MM.1S (cell line): ENCODE data around the gene TBX18.

Source experiments
- DNase-seq: peaks from one replicate; pipeline ENCODE4 v3.0.0-alpha.2; 2015
- H2AFZ ChIP-seq: fragments of 300-600 bp; sonication (generic); 2 replicates; pipeline ENCODE4 v1.6.0; 2016; ENCODE audit warnings: antibody characterized with exemption, low read length
- H3F3A ChIP-seq: fragments of 300-600 bp; sonication (generic); 2 replicates; pipeline ENCODE4 v1.6.1; 2016; ENCODE audit warnings: mild to moderate bottlenecking, antibody characterized with exemption, low read length, moderate library complexity, mixed read lengths; ENCODE audit not compliant: insufficient read depth
- H3K27ac ChIP-seq: fragments of 300-600 bp; sonication (generic); 2 replicates; pipeline ENCODE4 v1.5.1; 2016; ENCODE audit warnings: mild to moderate bottlenecking, low read length
- H3K27me3 ChIP-seq: fragments of 300-600 bp; sonication (generic); replicated peaks from 2 replicates; pipeline ENCODE4 v1.6.0; 2016; ENCODE audit warnings: low read length; ENCODE audit not compliant: insufficient read depth
- H3K36me3 ChIP-seq: fragments of 300-600 bp; sonication (generic); replicated peaks from 2 replicates; pipeline ENCODE4 v1.6.1; 2016; ENCODE audit warnings: mild to moderate bottlenecking, low read length, mixed read lengths; ENCODE audit not compliant: insufficient read depth
- H3K4me1 ChIP-seq: fragments of 300-600 bp; sonication (generic); 2 replicates; pipeline ENCODE4 v1.6.1; 2016; ENCODE audit warnings: low read length, mixed read lengths
- H3K4me2 ChIP-seq: fragments of 300-600 bp; sonication (generic); 2 replicates; pipeline ENCODE4 v1.6.0; 2016; ENCODE audit warnings: low read depth, low read length
- H3K4me3 ChIP-seq: fragments of 300-600 bp; sonication (generic); 2 replicates; pipeline ENCODE4 v1.5.1; 2016; ENCODE audit warnings: low read length, mixed read lengths
- H3K79me2 ChIP-seq: fragments of 300-600 bp; sonication (generic); 2 replicates; pipeline ENCODE4 v1.6.1; 2016; ENCODE audit warnings: mixed run types, low read length, mixed read lengths
- H3K9ac ChIP-seq: fragments of 300-600 bp; sonication (generic); 2 replicates; pipeline ENCODE4 v1.6.1; 2016; ENCODE audit warnings: low read length, mixed read lengths
- H3K9me2 ChIP-seq: fragments of 300-600 bp; sonication (generic); replicated peaks from 2 replicates; pipeline ENCODE4 v1.6.1; 2016; ENCODE audit warnings: mild to moderate bottlenecking, low read length, mixed read lengths; ENCODE audit not compliant: insufficient read depth
- H3K9me3 ChIP-seq: fragments of 300-600 bp; sonication (generic); replicated peaks from 2 replicates; pipeline ENCODE4 v1.6.1; 2016; ENCODE audit warnings: mild to moderate bottlenecking, low read length, mixed read lengths; ENCODE audit not compliant: insufficient read depth
- H4K20me1 ChIP-seq: fragments of 300-600 bp; sonication (generic); 2 replicates; pipeline ENCODE4 v1.6.1; 2016; ENCODE audit warnings: mild to moderate bottlenecking, low read length, moderate library complexity, mixed read lengths; ENCODE audit not compliant: insufficient read depth
- EZH2 ChIP-seq: fragments of 300-600 bp; sonication (generic); optimal IDR thresholded peaks from 2 replicates; pipeline ENCODE3; 2017; ENCODE audit warnings: low read depth, mild to moderate bottlenecking, antibody characterized with exemption, low read length, mixed read lengths
- EZH2phosphoT487 ChIP-seq: fragments of 300-600 bp; sonication (generic); IDR thresholded peaks from 2 replicates; pipeline ENCODE4 v1.6.1; 2018; ENCODE audit warnings: antibody characterized with exemption, low read length
- TF ChIP-seq, protein P1 (sequence below): fragments of 300-600 bp; sonication (generic); IDR thresholded peaks from 2 replicates; pipeline ENCODE4 v1.5.1; 2016; ENCODE audit warnings: antibody characterized with exemption, low read length, mixed read lengths

The TBX18 gene

DNA sequence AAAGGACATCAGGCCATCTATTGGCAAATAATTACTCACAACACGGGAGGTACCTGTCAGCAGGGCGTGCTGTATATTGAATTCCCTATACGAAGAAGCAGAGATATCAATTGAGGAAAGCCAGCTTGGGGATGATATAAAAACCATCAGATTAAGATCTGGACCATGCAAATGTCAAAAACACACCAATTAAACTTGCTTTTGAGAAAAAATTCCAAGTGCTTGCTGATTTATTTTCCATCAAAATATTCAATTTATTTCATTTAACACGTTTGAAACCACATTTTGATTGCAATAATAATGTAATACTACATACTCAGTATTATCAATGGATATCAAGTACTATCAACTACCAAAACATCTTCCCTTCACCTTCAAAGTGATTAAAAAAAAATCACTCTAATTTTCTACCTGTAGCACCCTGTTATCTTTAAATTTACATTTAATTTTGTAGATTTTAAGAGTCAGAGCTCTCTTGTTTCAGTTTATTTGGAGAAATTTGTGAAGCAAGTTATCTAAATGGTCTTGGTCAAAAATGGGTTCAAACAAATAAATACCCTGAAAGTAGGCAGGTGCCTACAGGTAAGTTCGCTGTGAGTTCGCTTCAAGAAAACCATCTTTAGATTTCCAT lies 6.8 kb upstream of the TBX18 start:
- H3F3A ChIP-seq: no peaks in the 10 kb centered on the region
- no peaks in the 10 kb centered on the region for H4K20me1 ChIP-seq
- no peak overlapping the region for H3K4me2 ChIP-seq
- no peak for DNase-seq
- no peaks in the 10 kb centered on the region for H3K36me3 ChIP-seq
- no peak for TF ChIP-seq EZH2phosphoT487
- TF ChIP-seq, protein P1, sequence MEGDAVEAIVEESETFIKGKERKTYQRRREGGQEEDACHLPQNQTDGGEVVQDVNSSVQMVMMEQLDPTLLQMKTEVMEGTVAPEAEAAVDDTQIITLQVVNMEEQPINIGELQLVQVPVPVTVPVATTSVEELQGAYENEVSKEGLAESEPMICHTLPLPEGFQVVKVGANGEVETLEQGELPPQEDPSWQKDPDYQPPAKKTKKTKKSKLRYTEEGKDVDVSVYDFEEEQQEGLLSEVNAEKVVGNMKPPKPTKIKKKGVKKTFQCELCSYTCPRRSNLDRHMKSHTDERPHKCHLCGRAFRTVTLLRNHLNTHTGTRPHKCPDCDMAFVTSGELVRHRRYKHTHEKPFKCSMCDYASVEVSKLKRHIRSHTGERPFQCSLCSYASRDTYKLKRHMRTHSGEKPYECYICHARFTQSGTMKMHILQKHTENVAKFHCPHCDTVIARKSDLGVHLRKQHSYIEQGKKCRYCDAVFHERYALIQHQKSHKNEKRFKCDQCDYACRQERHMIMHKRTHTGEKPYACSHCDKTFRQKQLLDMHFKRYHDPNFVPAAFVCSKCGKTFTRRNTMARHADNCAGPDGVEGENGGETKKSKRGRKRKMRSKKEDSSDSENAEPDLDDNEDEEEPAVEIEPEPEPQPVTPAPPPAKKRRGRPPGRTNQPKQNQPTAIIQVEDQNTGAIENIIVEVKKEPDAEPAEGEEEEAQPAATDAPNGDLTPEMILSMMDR: no peak
- TF ChIP-seq EZH2: no peak
- H3K4me3 ChIP-seq: no peak overlapping the region
- H3K27ac ChIP-seq: no peak overlapping the region
- no peaks in the 10 kb centered on the region for H3K79me2 ChIP-seq
- no peaks in the 10 kb centered on the region for H3K4me1 ChIP-seq
- H3K27me3 ChIP-seq: no peaks in the 10 kb centered on the region
- H3K9me2 ChIP-seq: no peaks in the 10 kb centered on the region
- H3K9ac ChIP-seq: no peak overlapping the region
- H3K9me3 ChIP-seq: no peaks in the 10 kb centered on the region
- H2AFZ ChIP-seq: no peak overlapping the region

DNA sequence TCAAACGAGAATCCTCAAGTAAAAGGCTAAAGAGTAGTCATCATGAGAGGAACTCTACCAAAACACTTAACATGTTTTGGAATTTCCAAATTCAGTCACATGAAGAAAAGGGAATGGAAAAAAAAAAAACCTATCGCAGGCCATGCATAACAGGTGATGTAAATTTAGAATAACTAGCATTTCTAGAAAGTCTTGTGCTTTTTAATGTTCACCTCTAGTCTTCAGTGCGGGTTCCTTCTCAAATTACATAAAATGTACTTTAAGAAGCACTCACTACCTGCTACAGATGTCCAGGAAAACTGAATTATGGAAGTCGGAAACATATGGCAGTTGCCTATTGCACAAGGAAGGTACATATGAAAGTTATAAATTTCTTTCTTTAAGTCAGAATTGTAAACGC lies 6.1 kb upstream of the TBX18 start:
- Histone ChIP-seq H3K4me3 (no peak overlapping the region), H3K4me2 (no peak overlapping the region), H3K79me2 (no peaks in the 10 kb centered on the region), H3K27me3 (no peaks in the 10 kb centered on the region), H3K4me1 (no peaks in the 10 kb centered on the region), H2AFZ (no peak overlapping the region), H3K9ac (no peak overlapping the region), H3K36me3 (no peaks in the 10 kb centered on the region), H4K20me1 (no peaks in the 10 kb centered on the region), H3K9me3 (no peaks in the 10 kb centered on the region), H3K27ac (no peak overlapping the region), H3K9me2 (no peaks in the 10 kb centered on the region), H3F3A (no peaks in the 10 kb centered on the region)
- TF ChIP-seq EZH2phosphoT487 (no peak), EZH2 (no peak)
- TF ChIP-seq, protein P1: no peak
- DNase-seq: no peak

DNA sequence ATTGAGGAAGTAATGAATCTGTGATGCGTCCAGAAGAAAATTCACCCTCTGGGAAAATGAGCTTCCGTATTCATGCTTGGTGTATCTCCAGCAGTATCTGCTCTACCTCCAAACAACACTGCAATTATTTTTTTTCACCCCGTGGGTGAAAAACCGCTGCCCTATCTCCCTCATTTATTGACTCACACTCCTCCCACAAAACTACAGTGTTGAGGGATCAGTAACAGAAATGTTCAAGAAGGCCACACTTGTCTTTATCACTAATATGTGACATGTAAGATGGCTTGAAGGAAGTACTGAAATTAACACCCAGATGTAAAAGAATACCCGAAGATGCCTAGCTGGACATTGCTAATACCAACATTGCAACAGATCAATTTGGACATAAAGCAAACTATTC lies 4.9 kb upstream of the TBX18 start:
- H3K4me1 ChIP-seq: no peaks in the 10 kb centered on the region
- no peaks in the 10 kb centered on the region for H3K9me2 ChIP-seq
- H3K79me2 ChIP-seq: no peaks in the 10 kb centered on the region
- no peaks in the 10 kb centered on the region for H4K20me1 ChIP-seq
- H3K27ac ChIP-seq: no peak overlapping the region
- no peak overlapping the region for H3K4me2 ChIP-seq
- H3F3A ChIP-seq: no peaks in the 10 kb centered on the region
- H3K9ac ChIP-seq: no peak overlapping the region
- H3K27me3 ChIP-seq: no peaks in the 10 kb centered on the region
- H3K36me3 ChIP-seq: no peaks in the 10 kb centered on the region
- H2AFZ ChIP-seq: no peak overlapping the region
- DNase-seq: no peak
- TF ChIP-seq EZH2phosphoT487 (no peak), EZH2 (no peak)
- TF ChIP-seq, protein P1: no peak
- no peak overlapping the region for H3K4me3 ChIP-seq
- H3K9me3 ChIP-seq: no peaks in the 10 kb centered on the region
